GM18867 (cell line): ENCODE measurements around the gene USB1.

Source experiments
- ATAC-seq: cut with Tn5 transposase; IDR thresholded peaks from one replicate; pipeline ENCODE4 v1.9.1; 2021; ENCODE audit warnings: mild to moderate bottlenecking, moderate library complexity; ENCODE audit not compliant: unreplicated experiment

The USB1 gene

GRCh38 chr16:58016840-58017446, 15.7 kb downstream of the USB1 start:
- no peak for ATAC-seq

DNA sequence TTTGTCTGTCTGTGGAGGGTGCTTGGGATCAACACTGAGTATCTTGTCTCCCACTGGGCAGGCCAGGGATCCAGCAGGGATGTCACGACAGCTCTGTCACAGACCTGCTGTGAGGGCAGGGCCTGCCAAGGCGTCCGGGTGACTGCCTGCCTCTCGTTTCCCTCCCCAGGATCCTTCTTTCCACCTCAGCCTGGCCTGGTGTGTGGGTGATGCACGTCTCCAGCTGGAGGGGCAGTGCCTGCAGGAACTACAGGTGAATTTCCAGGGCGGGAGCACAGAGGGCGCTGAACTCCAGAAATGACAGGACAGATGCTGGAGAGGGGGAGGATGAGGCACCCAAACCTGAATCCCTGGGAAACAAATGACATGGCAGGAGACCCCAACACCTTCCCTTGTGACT, 17.6 kb downstream of the USB1 start:
- no peak for ATAC-seq

GRCh38 chr16:58019866-58020538, 18.8 kb downstream of the USB1 start:
- no peak for ATAC-seq

DNA sequence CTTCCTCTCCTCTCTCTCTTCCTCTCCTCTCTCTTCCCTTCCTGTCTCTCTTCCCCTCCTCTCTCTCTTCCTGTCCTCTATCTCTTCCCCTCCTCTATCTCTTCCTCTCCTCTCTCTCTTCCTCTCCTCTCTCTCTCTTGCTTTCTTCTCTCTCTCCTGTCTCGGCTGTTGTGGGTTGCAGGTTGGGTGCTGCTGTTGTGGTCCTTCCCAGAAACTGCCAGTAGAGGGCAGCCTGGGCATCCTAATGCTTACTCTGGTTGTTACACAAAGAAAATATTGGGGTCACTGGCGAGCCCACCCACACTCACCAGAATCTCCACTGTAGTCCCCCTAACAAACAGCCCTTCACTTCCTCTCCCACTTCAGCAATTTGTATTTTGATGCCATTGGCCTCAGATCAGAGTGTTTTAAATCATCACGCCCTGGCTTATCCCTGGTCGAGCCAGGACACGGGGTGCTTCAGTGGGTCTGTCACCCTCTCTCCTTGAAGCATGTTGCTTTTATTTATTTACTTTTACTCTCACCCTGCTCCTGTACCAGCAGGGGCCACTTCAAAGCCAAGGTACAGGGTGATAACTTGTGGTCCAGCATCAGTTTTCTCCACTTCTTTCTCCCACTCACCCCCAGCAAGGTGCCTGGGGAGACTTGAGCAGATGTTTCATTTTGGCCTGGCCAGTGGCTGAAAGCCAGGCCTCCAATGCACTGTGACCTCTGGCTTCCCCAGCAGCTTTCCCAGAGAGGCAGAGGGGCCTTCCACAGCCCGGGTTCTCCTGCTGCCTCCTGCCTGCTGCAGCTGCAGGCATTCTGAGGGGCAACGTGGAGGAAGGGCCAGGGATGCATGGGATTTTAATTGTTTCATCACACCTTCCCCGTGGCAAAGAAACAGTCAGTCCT, 19.7 kb downstream of the USB1 start:
- no peak for ATAC-seq

- no peak for ATAC-seq
Observed at GRCh38 chr16:58021661-58022551, 20.7 kb downstream of the USB1 start.

GRCh38 chr16:58022601-58023371, 21.6 kb downstream of the USB1 start:
- ATAC-seq = no peak

- ATAC-seq = no peak
Observed at GRCh38 chr16:58024486-58025350, 23.5 kb downstream of the USB1 start.

DNA sequence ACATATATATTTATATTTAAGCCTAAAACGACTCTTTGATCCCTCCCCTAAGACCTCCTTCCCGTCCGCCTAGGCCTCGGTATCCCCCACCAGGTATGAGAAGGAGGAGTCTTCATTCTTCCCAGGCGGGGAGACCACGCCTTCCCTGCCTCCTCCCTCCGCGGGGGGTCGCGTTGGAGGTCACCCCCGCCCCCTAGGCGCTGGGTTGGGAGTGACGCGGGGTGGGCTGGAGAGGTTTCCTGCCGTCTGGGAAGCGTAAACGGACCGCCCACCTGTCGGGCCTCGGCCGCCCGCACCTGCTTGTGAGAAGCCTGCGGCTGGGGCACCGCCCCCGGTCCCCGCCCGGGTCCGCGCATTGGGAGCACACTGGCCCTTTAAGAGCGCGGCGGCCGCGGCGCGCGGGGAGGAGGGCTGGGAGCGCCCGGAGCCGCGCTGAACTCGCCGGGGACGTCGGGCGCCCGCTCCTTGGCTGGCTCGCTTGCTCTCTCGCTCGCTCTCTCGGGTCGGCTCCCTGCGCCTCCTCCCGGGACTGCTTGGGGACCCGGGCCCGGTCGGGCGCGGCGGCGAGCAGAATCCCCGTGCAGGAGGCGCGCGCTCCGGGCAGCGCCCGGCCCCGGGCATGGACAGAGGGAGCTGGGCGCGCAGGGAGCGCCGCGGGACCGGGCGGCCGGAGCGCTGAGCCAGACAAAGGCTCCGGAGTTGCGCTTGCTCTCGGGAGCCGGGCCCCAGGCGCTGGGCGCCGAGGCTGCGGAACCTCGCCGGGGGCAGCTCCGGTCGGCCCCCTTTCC, 24.3 kb downstream of the USB1 start, which contains the start of gene MMP15:
Gene MMP15, plus strand, starts transcription at position 404 of the 788 bp plus-strand sequence. CDS start 597 bp downstream, outside the sequence.
- peak; percentile 65 for ATAC-seq

DNA sequence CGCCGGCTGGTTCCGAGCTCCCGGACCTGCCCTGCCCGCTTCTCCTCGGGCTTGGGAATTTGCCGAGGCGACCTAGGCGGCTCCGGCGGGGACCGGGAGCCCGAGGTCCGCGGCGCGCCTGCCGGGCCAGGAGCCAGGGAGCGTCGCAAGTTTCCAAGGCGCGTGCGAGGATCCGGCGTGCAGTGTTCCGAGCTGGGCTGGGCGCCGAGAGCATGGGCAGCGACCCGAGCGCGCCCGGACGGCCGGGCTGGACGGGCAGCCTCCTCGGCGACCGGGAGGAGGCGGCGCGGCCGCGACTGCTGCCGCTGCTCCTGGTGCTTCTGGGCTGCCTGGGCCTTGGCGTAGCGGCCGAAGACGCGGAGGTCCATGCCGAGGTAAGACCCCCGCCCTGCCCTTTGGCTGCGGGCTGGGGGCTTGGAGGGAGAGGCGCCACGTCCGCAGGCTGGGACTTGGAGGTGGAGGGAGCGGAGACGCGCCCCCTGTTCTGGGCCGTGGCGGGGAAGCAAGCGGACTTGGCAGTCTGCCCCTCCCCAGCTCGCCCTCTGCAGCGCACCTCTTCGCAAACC, 25.0 kb downstream of the USB1 start:
- ATAC-seq = peak; percentile 23

GRCh38 chr16:58026705-58027160, 25.5 kb downstream of the USB1 start:
- ATAC-seq = no peak

DNA sequence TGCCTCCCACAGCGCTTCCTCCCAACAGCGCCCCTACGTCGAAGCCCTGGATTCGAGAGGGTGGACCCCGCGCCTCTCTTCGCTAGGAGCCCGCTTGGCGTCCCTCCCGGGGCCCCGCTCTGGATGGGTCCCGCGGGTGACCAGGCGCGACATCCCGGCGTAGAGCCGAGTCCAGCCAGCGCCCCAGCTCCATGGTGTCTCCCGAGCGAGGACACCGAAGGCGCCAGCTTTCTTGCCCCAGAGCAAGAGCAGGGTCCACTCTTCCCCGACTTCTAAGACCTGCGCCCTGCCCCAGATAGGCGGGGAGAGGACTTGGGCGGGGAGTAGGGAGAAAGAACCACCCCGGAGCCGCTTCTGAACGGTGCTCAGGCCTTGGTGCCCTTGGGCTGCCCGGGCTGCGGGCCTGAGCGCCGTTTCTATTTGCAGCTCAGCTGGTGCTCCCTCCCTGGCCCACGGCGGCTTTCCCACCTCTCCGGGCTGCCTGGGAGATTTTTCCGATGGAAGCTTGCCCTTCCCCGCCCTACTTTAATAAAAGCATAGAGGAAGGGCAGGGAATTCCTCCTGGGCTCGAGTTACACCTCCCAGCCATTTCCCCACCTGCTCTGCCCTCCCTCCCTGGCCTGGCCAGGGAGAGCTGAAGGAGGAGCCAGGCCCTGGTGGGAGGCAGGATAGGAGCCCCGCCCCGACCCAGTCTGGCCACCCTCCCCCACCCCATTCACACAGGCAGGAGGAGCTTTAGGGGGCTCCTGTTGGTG, 26.1 kb downstream of the USB1 start:
- no peak for ATAC-seq

DNA sequence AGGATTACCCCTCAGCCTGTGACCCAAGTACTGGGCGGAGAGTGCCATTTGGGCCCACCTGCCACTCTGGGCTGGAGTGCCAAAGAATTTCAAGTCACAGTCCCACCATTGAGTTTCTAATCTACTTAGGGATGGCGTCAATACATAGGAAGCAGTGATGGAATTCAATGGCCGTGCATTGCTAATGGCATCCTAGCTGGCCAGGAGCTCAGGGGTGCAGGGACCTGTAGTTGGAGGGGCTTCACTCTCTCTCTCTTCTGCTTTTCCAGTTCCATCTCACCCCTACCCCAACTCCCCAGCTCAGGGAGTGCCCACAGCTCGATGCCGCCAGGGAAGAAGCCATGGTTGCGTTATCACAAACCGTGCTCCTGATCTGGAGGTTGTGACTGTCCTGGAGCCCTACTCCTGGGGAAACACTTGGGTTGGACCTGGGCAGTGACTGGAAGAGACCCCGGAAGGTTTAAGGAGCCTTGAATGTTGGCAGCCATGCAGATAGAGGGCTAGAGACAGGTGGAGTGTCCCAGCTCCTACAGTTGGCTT, 26.8 kb downstream of the USB1 start:
- ATAC-seq = no peak

GRCh38 chr16:58028541-58029070, 27.4 kb downstream of the USB1 start:
- no peak for ATAC-seq

- ATAC-seq = no peak
Observed at GRCh38 chr16:58029410-58029809, 28.2 kb downstream of the USB1 start.

DNA sequence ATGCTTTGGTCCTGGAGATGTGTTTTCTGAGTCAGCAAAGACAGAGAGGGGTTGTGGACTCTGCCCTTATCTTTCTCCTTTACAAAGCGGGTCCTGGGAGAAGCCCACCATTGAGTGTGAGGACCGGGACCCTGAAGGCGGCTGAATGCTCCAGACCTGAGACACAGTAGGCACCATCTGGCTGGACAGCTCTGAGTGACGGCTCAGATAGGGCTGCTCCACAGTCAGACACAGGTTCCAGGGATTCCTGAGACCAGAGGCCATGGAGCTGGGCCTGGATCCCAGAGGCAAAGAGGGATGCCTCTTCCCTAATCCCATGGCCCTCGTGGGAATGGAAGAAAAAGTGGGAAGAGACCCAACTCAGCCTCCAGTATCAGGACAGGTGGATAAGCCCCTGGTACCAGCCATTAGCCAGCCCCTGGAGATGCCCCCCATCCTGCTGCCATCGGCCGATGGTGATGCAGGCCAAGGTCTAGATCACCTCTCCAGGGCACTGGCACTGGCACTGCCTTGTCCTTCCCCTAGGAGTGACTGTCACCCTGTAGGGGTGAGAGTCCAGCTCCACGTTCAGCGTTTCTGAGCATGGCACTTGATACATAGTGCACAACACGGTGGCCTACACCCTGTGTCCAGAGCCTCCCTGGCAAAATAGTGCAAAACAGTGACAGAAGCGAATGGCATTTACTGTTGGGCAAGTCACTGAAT, 29.1 kb downstream of the USB1 start:
- no peak for ATAC-seq
